Hippocampal formation (tissue), 2 donors: Measurements from ENCODE around the gene SOAT2.
"Not testable (repeated sequence)": the region's sequence is repeated elsewhere in the genome, so short reads cannot be mapped to it uniquely, and the experiment has no call there.

Source experiments
- DNase-seq, 2 donors: peaks; one replicate each; lab custom pipeline; 2025; lab: John Stamatoyannopoulos, UW

The SOAT2 gene

DNA sequence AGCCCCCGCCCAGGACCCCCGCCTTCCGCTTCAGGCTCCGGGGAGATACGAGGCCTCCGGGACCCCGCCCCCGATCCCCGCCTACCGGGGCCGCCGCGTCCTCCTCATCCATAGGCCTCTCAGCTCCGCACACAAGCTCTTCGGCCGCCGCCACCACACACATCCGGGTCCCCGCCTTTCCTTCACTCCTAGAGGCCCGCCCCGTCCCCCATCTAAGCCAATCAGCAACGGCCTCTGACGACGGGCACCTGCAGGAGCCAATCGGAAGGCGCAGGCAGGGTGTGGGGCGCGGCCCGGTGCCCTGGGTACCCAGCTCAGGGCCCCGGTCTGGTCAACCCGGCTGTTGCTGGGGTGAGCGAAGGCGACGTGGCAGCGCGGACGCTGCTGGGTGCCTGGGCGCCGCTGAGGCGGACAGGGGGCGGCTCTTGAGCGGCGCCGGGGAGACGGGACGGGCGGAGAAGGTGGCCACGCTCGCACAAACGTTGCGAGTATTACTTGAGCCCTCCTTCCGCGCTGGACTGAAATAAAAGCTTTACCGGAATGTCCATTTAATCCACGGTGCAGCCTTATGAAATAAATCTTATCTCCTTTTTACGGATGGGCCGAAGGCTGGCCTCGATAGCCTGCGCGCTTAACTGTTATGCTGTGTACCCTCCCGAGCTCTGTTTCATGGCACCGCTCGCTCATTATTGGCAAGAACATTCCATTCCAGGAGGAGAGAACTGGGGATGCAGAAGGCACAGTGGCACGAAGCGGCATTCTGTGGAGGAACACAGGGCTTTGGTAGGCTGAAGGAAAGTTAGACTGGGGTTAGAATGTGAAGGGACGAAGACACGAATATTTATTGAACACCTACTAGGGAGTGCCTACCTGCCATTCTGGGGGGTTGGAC, 23.8 kb upstream of the SOAT2 start, which contains the start of gene SPRYD3:
Gene SPRYD3, minus strand, starts transcription at position 165 of the 892 bp plus-strand sequence. Its CDS starts 57 bp downstream, at position 108.
- DNase-seq = peak; percentile 95 to 99

DNA sequence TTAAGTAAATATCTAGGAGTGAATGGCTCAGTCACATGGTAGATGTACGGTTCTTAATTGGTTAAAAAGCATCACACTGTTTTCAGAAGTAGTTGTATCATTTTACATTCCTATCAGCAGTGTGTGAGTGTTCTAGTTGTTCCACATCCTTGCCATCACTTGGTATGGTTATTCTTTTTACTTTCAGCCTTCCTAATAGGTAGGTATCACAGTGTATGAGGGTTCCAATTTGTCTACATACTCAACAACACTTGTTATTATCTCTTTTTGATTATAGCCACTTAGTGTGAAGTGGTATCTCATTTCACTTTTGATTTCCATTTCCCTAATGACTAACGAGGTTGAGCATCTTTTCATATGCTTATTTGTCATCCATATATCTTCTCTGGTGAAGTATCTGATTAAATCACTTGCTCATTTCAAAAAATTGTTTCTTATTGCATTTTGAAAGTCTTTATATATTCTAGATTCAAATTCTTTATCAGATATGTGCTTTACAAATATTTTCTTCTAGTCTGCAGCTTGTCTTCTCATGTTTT, 20.6 kb upstream of the SOAT2 start:
- no peak for DNase-seq

DNA sequence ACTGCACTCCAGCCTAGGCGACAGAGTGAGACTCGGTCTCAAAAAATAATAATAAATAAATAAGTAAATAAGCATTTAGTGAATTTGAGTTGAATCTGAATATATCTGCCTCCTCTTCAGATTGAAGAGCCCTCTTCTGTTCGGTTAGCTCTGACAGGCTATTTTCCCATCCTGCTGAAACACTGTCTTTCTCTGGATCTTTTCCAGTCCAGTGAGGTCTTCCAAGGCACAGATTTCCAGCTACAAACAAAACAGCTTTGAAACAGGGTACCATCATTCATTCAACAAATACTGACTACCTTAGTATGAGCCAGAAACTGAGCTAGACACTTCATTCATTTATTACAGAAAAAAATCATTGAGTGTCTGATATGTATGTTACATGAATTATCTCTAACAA, 16.9 kb upstream of the SOAT2 start:
- no peak for DNase-seq

DNA sequence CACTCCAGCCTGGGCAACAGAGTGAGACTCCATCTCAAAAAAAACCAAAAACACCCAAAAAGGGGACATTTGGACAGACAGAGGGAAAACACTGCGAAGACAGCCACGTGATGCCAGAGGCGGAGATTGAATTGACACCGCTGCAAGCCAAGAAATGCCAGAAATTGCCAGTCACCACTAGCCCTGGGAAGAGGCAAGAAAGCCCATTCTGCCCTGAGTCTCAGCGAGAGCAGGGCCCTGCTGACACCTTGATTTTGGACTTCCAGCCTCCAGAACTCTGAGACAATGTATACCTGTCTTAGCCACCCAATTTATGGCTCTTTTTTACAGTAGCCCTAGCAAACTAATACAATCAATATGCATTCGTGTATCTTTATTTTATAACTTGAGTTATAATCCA, 13.2 kb upstream of the SOAT2 start:
- no peak for DNase-seq

DNA sequence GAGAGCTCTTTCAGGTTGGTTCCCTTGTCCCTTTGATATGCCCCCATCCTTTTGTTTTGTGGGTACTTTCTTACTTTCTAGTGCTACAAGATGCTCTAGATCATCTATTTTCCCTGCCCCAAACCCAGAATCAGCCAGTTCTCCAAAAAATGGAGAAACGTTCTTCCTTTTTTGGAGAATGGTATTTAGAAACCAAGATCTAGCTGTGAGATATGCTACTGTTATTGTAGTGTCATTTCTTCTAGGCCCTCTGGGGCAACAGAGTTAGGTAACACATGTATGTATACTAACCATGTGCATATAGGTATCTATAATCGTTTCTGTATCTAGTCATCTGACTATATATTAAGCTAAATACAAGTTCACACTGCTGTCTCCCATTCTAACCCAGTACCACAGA, 12.7 kb upstream of the SOAT2 start:
- no peak for DNase-seq

DNA sequence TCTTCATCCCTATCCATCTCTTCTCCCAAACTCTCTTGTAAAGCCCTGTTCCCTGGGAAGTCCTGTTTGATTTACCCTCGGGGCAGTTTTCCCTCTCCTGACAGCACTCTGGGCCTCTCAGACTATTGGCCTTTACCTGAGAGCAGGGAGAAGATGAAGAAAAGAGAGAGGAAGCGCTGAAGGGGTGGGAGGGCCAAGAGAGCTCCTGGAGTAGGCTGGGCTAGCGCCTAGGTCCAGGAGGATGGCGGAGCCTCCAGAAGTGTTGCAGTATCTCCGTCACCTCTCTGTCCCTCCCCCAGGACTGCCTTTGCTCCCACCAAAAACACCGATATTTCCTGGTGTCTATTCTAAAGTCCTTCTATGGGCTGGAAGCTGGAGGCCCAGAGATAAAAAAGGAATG, 11.5 kb upstream of the SOAT2 start:
- DNase-seq = no peak

DNA sequence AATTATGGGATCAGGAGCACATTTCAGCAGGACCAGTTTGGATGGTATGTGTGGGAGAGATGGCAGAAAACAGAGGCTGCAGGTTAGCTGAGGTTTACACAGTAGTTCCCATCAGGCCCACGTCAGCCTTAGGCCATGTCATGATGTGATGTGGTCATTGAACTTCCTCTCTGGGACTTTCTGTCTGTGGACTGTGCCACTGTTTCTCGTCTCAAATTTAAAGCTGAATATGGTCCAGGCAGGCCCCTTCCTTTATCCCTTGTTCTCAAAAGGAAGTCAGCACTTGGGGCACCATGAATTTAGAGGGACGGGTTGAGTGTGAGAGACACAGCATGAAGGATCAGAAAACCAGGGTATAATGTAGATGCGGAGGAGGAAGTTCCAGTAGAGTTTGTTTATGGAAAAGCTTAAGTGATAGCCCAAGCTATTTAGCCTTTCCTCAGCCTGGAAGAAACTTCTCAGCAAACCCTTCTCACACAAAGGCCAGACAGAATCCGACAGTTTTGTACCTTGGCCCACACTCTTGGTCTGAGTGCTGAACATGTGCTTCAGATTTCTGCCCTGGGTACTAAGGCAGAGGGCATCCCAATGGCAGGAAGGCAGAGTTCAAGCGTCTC, 9.4 kb upstream of the SOAT2 start:
- no peak for DNase-seq

DNA sequence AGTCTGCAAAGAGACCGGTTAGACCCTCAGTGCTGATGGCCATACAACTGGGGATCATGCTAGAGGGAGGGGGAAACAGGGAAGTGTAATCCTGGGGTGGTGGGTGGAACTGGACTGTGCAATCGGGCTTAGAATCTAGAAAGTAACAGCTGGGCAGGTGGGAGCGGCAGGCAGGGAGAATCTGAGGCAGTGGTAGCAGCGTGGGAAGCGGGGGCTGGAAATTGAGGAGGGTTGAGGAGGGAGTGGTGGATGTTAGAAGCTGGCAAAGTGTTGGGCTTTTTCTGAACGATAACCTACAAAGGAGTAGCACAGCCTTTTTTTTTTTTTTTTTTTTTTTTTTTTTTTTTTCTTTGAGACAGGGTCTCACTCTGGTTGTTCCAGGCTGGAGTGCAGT, 8.9 kb upstream of the SOAT2 start:
- no peak for DNase-seq

DNA sequence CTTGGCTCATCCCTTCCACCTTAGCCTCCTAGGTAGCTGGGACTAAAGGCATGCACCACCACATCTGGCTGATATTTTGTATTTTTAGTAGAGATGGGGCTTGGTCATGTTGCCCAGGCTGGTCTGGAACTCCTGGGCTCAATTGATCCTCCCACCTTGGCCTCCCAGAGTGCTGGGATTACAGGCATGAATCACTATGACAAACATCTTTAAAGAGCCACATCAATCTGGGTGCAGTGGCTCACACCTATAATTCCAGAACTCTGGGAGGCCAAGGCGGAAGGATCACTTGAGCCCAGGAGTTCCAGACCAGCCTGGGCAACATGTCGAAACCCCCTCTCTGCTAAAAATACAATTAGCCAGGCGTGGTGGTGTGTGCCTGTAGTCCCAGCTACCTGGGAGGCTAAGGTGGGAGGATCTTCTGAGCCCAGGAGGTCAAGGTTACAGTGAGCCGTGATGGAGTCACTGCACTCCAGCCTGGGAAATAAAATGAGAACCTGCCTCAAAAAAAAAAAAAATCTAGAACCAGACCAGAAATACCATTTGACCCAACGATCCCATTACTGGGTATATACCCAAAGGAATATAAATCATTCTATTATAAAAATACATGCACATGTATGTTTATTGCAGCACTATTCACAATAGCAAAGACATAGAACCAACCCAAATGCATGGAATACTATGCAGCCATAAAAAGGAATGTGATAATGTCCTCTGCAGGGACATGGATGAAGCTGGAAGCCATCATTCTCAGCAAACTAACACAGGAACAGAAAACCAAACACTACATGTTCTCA, 8.3 kb upstream of the SOAT2 start:
- not testable (repeated sequence) for DNase-seq

DNA sequence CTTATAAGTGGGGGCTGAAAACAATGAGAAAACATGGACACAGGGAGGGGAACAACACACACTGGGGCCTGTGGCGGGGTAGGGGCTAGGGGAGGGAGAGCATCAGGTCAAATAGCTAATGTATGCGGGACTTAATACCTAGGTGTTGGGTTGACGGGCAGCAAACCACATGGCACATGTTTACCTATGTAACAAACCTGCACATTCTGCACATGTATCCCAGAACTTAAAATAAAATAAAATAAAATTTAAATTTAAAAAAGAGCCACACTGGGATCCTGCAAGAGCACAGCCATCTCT, 7.7 kb upstream of the SOAT2 start:
- DNase-seq = not testable (repeated sequence)

DNA sequence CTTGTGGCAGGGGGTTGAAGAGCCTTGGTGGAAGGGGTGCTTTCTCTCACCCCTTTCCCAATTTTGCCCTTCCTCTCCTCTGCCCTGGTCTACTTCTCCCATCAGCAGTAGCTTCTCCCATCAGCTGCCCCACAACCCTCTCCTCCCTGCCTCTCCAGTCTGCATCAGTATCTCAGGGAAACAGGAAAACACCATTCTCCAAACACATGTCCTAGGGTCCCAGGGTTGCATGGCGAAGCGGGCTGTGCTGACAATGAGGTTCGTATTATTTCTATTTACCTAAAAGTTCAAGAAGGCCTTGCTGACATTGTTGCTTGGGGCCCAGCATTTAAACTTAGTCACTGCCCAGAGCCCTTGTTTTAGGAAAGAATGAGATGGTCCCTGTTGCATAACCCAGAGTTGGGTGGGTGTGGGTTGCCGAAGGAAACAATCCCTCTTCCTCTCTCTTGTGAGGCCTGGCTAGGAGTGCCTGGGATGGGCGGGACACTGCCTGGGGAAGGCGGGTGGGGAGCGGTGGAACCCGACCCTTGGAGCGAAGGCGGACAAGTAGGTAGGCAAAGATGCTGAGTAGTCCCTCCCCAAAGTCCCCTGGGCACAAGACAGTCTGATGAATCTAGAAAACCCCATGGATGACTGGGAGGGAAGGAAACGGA, 7.1 kb upstream of the SOAT2 start:
- DNase-seq = no peak

DNA sequence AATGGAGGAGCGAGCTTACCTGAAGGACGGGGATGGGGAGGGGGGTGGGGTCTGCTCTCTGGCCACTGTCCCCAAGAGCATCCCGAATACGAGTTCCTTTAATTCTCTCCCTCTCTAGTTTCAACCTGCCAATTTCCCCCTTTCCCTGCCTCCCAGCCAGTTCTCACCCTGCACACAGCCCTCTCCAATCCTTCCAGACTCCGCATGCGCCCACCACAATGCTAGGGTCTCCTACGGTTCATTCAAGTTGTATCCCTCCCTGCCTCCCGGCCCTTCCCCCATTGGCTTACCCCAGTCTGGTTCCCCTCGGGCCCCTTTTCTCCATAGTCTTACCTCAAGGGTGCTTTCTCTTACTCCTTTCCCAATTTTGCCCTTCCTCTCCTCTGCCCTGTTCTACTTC, 6.5 kb upstream of the SOAT2 start:
- no peak for DNase-seq

DNA sequence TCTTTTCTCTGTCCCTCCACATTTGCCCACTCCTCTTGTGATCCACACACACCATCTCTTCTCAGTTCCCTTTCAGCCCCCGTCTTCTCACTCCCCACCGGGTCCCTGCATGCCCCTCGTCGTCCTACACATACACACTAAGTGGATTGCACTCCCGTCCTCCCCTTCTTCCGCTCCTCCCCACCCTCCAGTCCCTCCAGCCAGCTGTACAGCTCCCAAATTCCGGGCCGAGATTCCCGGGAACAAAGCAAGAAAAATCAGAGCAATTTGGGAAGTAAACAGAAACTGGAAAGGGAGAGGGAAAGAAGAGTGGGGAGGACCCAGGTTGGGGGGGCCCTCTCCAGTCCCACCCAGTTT, 6.1 kb upstream of the SOAT2 start:
- no peak for DNase-seq

DNA sequence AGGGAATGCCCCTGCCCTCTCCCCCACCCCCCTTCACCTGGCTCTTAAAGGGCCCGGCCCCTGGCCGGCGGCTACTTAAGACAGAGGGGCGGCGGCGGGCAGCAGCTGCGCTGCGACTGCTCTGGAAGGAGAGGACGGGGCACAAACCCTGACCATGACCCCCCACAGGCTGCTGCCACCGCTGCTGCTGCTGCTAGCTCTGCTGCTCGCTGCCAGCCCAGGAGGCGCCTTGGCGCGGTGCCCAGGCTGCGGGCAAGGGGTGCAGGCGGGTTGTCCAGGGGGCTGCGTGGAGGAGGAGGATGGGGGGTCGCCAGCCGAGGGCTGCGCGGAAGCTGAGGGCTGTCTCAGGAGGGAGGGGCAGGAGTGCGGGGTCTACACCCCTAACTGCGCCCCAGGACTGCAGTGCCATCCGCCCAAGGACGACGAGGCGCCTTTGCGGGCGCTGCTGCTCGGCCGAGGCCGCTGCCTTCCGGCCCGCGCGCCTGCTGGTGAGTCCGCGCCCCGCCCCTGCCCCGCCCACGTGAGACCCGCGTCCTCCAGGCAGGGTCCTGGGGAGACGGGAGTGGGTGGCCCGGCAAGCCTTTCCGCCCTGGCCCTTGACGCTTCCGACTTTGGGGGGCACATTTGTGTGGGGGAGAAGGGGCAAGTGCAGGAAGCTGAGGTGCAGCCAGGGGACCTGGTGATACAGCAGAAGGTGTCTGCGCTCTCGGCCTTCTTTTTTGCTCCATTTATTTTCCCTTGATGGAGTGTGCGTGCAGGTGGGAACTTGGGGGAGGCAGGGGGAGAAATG, 5.5 kb upstream of the SOAT2 start, which contains the start of gene IGFBP6:
Gene IGFBP6, plus strand, starts transcription at position 104 of the 790 bp plus-strand sequence. Its CDS starts 51 bp downstream, at position 155.
- peak in 1 of 2 donors; percentile 32 for DNase-seq

DNA sequence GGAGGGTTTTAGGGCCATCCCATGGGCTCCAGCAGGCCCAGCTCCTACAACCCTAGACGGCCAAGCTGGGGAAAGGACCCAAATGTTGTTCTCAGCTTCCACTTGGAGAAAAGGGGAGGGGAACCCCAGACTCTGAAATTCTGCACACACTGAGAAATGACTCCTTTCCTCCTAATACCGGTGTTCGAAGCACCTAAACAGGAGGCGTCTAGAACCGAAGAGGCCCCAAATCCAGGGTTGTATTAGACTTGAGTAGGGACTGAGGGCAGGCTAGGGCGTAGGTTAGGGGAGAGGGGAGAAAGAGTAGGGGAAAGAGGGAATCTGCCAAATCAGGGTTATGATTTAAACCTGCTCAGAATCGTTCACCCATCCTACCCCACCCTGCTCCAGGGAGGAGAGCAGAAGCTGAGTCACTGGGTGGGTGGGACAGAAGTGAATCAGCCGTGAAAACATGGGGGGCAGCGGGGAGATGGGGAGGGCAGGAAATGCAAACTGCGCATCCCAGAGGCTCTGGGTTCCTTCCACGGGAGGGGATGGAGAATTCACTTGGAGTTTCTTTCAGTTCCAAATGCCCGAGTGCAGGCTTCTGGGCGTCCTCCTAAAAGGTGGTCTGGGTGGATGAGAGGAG, 4.8 kb upstream of the SOAT2 start:
- DNase-seq = no peak

DNA sequence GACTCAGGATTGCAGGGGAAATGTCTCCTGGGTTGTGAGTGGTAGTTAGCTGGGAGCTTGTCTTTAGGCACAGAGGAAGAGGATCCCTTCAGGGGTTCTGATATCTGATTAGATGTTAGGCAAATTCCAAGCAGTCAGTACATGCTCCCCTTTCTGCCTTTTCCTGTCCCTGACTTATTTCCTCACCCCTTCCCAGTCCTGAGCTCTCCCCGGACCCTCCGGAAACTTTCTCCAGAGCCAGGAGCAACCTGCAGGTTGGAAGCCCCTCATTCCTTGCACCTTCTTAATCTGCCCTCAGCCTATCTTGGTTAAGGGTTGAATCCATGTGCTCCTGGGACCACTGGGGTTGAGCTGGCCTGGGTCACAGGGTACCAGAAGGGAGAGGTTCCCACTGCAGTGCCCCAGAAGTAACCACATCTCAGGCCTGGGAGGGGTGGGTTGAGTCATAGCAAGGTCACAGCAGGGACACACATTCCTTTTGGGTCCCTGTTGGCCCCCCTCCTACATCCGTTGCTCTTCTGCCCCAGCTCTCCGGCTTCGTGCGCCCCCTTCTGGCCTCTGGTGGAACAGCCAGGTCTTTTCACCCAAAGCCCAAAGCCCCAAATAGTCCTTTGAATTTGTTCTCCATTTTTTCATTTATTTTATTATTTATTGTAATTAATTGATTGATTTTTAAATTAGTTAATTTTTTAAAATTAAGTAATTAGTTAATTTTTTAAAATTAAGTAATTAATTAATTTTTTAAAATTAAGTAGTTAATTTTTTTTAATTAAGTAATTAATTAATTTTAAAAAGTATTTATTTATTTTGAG, 4.0 kb upstream of the SOAT2 start:
- DNase-seq = peak; percentile 30 to 75

DNA sequence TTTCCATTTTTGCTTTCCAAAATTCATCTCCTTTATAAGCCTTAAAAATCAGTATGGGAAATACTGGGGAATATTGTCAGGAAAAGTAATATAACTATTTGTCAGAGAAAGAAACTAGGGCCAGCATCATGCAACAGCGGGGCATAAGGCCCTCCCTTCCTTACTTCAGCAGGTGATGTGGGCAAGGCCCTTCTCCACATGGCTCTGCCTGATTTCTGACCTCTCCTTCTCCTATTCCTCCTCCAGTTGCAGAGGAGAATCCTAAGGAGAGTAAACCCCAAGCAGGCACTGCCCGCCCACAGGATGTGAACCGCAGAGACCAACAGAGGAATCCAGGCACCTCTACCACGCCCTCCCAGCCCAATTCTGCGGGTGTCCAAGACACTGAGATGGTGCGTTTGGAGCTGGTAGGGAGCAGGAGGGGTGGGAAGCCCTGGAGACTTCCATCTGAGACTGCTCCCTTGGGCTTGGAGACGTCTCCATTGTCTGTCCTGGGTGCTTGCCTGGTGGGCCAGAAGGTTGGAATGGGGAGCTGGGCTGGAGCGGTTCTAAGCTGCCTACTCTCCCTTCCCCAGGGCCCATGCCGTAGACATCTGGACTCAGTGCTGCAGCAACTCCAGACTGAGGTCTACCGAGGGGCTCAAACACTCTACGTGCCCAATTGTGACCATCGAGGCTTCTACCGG, 2.7 kb upstream of the SOAT2 start:
- no peak for DNase-seq

DNA sequence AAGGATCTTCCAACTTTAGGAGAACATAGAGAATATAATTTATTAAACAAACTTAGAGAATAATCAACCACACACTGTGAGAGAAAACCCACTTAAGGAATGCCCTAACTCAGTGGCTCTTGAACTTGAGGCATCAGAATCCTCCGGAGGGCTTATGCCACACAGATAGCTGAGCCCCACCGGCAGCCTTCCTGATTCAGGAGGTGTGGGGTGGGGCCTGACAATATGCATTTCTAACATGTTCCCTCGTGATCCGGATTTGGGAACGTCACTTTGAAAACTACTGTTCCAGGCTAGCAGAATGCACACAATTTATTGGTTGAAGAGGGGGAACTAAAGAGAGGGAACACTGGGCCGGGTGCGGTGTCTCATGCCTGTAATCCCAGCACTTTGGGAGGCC, 2.0 kb upstream of the SOAT2 start:
- no peak for DNase-seq
